HG03565 (cell line): Measurements from ENCODE around the gene KDF1.
"Not testable (repeated sequence)": the region's sequence is repeated elsewhere in the genome, so short reads cannot be mapped to it uniquely, and the experiment has no call there.

ENCODE experiments used
- ATAC-seq: cut with Tn5 transposase; IDR thresholded peaks from one replicate; pipeline ENCODE4 v1.9.1; 2021; ENCODE audit warnings: mild to moderate bottlenecking, moderate library complexity; ENCODE audit not compliant: unreplicated experiment

KDF1 gene

DNA sequence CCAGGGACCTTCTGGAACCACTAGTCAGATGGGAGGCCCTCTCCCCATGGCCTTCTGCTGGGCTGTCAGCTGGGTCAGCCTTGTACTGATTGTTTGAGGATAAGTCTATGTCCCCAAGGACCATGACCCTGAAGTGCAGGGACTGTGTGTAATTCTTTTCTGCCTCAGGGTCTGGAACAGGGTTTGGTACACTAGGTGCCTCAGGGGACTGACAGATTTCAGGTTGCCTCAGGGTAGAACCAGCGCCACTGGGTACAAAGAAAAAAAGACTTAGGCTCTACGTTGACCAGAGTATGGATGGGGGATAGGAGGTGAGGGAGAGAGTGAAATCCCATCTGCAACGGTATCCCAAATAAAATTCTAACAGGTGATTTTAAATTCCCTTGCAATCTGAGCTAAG is 3.0 kb downstream of the KDF1 start:
- no peak for ATAC-seq

GRCh38 chr1:26956321-26956720 is 3.9 kb downstream of the KDF1 start:
- no peak for ATAC-seq

DNA sequence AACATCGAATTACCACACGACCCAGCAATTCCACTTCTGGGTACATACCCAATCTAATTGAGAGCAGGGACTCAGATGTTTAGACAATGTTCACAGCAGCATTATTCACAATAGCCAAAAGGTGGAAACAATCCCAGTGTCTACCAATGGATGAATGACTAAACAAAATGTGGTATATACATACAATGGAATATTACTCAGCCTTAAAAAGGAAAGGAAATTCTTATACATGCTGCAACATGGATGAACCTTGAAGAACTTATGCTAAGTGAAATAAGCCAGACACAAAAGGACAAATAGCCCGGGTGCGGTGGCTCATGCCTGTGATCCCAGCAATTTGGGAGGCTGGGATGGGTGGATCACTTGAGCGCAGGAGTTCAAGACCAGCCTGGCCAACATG is 6.9 kb downstream of the KDF1 start:
- no peak for ATAC-seq

DNA sequence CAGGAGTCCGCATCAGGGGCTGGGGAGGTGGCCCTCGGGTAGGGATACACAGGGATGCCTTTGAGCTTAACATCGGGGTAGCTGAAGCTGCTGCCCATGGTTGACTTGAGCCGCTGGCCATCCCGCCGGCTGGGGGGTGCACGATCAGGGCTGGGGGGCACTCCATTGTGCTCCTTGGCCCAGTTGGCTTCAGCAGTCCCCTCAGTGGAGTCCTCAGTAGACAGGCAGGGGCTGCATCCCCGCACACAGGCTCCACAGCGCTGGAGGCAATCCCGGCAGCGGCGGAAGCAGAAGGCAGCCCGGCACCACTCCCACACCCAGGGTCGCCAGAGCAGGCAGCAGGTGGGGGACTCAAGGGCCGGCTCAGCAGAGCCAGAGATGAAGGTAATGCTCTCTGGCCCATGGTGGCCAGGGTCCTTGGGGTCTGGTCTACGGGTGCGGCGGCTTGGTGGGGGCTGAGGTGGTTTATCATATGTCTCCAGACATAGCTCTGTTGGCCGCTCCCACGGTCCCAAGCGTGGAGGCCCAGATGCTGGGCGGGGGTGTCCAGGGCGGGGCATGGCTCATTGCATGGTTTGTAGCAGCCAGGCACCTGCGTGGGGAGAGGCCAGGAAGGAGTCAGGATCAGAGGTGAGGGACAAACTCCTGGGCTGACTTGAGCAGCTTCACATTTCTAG is 8.3 kb downstream of the KDF1 start:
- no peak for ATAC-seq

GRCh38 chr1:26951216-26951615 is 9.1 kb downstream of the KDF1 start:
- ATAC-seq, result no peak

GRCh38 chr1:26950602-26951001 is 9.7 kb downstream of the KDF1 start:
- ATAC-seq, result no peak

DNA sequence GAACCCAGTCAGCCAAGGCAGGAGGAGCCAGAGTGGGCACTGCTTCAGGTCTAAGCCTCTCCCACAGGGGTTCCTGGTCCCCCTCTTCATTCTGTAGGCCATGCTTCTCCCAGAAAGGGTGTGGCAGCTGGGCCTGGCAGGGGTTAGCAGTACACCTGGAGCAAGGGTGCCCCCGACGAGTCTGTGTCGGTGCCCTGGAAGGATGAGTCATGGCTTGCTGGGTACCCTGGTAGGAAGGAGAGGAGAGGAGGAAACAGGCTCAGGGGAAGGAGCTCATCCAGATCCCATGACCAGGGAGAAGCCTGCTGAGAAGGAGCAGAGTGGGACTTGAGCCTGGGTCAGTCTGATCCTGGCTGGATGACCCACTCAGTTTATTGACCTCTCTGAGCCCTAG is 10.3 kb downstream of the KDF1 start:
- ATAC-seq, result no peak

GRCh38 chr1:26949266-26949925 is 10.9 kb downstream of the KDF1 start:
- ATAC-seq, result no peak

DNA sequence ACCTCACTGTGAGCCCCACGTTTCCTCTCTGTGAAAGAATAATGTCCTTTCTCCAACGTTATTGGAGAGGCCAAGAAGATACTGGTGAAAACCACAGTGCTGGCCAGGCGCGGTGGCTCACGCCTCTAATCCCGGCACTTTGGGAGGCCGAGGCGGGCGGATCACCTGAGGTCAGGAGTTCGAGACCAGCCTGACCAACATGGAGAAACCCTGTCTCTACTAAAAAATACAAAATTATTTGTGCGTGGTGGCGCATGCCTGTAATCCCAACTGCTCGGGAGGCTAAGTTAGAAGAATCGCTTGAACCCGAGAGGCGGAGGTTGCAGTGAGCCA is 11.6 kb downstream of the KDF1 start:
- ATAC-seq, result not testable (repeated sequence)

GRCh38 chr1:26946270-26946669 is 14.0 kb downstream of the KDF1 start:
- no peak for ATAC-seq

GRCh38 chr1:26945728-26946127 is 14.5 kb downstream of the KDF1 start:
- no peak for ATAC-seq

GRCh38 chr1:26945138-26945537 is 15.1 kb downstream of the KDF1 start:
- no peak for ATAC-seq

DNA sequence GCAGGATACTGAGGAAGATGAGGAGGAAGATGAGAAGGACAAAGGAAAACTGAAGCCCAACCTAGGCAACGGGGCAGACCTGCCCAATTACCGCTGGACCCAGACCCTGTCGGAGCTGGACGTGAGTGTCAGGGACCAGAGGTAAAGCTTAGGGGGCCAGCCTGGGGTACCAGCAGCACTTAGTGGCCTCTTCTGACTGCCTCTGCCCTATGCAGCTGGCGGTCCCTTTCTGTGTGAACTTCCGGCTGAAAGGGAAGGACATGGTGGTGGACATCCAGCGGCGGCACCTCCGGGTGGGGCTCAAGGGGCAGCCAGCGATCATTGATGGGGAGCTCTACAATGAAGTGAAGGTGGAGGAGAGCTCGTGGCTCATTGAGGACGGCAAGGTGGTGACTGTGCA is 17.6 kb downstream of the KDF1 start:
- no peak for ATAC-seq

- ATAC-seq, result no peak
Observed at GRCh38 chr1:26941311-26941710, 19.0 kb downstream of the KDF1 start.

DNA sequence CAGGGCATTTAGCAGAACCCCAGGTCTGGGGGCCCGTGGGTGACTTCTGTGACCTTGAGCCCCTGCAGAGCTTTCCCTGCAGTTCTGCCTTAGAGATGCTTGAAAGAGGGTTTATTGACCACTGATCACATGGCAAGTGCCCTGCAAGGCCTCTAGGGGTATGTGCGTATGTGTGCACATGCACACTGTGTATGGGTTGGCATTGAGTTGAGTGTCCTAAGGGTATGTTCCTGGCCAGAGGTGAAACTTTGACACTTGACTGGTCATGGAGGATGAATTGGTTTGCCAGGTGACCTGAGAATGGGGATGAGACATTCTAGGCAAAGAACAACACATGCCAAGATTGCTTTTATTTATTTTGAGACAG is 21.6 kb downstream of the KDF1 start:
- no peak for ATAC-seq

DNA sequence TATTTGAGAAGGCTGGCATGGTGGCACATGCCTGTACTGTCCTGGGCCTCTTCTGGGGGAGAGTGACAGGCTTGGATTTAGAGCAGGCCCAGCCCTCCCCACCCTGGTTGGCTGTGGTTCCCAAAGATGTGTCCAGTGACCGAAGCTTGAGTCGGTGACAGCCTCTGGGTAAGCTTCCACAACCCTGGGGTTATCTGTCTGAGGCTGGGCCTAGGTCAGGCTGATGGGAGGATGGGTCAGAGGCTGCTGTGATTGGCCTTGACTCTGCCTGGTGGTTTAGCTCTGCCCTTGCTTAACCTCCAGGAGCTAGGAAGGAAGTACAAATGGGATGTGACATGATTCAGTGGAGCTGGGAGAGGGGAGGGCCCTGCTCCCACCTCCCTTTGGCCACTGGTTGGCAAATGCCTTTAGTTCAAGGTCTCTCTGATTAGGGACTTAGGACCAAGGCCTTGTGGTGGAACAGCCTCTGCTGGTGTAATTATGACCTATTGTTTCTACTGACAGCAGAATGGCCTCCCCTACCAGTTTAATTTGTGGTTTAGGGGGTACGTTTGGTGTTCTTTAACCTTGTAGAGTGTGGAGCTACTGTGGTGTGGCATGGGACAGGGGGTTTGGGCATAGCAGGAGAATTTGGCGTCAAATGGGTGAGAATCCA is 22.1 kb downstream of the KDF1 start:
- ATAC-seq, result no peak

DNA sequence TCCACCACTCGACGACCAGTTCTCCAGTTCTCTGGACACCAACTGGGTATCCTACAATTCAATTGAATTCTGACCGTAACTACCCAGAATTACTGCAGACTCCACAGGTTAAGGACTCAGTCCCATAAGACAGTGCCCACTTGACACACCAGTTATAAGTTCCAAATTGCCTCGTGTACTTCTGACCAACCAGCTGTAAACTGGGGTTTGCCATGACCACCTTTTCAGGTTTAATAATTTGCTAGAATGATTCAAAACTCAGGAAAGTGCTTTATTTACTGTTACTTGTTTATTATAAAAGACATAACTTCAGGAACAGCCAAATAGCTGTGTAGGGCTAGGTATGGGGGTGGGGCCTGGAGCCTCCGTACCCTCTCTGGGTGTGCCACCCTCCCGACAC is 23.4 kb downstream of the KDF1 start:
- no peak for ATAC-seq

DNA sequence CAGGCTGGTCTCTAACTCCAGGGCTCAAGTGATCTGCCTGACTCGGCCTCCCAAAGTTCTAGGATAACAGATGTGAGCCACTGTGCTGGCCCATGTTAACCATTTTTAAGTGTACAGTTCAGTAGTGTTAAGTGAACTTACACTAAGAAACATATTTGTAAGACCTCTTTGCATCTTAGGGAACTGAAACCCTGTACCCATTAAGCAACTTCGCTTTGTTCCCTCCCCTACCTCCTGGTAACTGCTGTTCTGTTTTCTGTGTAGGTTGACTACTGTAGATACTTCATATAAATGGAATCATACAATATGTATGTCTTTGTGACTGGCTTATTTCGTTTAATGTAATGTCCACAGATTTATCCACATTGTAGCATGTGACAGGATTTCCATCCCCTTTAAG is 27.7 kb downstream of the KDF1 start:
- ATAC-seq, result peak; percentile 45

DNA sequence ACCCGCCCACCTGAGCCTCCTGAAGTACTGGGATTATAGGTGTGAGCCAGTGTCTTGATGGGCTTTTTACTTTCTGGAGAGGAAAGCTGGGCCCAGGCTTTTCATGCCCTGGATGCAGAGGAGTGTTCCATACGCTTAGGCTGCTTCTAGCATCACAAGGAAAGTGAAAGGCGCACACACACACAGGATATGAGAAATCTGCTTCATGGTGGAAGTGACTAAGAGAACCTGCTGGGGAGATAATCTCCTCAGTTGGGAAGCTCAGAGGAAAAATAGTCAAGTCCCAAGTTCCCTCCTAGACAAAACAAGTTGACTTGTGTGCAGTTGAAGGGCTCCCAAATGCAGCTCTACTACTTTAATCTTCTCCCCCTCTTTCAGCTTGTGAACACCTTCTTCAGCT is 36.6 kb downstream of the KDF1 start:
- ATAC-seq, result no peak

DNA sequence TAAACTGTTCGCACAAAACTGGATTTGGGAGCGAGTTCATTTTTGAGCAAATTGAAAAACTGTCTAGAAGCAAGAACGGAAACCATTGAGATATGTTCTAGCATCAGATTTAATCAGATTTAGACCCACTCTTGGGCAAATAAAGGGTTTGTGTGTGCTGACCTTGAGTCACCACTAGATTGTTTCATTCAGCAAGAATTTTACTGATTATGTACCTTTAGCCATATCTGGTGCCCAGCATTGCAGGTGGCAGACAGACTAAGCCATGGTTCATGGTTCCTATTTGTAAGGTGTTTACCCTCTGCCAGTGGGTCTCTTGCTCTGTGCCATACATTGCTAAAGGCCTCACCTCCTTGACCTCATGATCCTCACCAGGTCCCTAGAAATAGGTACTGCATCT is 37.4 kb downstream of the KDF1 start:
- no peak for ATAC-seq

DNA sequence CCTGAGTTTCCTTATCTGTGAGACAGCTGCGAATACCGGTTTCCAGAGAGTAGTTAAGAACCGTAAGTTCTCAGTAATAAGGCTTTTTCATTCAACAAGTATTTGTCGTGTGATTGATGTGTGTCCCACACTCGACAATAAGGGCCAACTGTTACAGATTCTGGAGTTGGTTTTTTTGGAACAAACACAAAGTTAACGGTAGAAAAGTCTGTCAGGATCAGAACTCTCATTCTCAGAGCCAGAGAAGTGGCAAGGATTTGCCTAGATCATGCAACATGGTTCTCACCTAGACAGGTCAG is 37.9 kb downstream of the KDF1 start:
- ATAC-seq, result no peak

DNA sequence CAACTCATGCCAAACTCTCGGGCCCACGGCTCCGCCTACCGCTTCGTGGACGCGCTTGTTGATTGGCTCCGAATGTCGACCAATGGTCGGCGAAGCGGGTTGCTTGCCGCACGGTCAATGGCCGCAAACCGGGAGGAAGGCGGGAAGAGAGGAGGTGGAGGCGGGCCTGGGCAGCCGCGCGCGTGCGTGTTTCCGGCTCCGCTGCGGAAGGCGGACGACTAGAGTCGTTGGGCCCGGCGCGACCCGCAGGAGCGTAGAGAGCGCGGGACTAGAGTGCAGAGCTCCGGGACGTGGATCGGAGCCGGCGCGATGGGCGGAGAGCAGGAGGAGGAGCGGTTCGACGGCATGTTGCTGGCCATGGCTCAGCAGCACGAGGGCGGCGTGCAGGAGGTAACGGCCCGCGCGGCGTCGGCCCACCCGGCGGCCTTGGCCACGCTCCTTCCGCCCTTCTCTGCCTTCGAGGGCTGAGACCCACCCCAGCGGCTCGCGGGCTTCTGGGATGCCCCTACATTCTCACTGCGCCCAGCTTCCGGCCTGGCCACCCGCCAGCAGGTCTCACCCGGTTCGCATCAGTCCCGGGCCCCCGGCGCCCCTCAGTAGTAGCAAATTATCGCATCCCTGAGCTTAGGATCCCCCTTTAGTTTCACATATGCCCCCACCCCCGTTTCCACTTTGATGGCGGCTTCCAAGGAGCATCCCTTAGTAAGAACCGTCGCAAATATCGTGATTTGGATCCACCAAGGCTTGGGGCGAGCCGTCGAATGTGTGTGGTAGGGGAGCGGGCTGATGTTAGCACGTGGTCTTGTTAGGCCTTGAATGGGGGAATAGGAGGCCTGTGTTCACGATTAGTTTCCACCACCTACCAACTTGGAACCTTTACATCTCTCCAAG is 38.5 kb downstream of the KDF1 start, which contains the start of gene NUDC:
NUDC (plus strand) TSS at position 204 of the 891 bp plus-strand sequence; CDS start at position 310, 106 bp downstream.
- ATAC-seq, result peak; percentile 95
